Mesothelial cell of epicardium (in vitro differentiated cells): Measurements from ENCODE around the gene BIN1. TPM values are rescaled to one million over a fixed set of nuclear protein-coding genes. Genes with fewer than 3 reads are reported as not detected.
A peak's percentile ranks its signal among the peaks of the same experiment; 100 is the strongest.

Source experiments
- DNase-seq, 2 experiments: peaks; one replicate each; pipeline ENCODE4 v3.0.0; 2021; ENCODE audit warnings: low spot score in 2 of 2; ENCODE audit not compliant: unreplicated experiment in 2 of 2
- H3K27ac Mint-ChIP-seq: 2 replicates; pipeline ENCODE4 v1.8.0; 2021; ENCODE audit warnings: mixed read lengths
- H3K27me3 Mint-ChIP-seq: 2 replicates; pipeline ENCODE4 v1.8.0; 2021; ENCODE audit warnings: low read depth, mixed read lengths
- H3K36me3 Mint-ChIP-seq: 2 replicates; pipeline ENCODE4 v1.8.0; 2021; ENCODE audit warnings: mixed read lengths
- H3K4me1 Mint-ChIP-seq: 2 replicates; pipeline ENCODE4 v1.8.0; 2021; ENCODE audit warnings: mixed read lengths
- H3K4me3 Mint-ChIP-seq: 2 replicates; pipeline ENCODE4 v1.8.0; 2021; ENCODE audit warnings: mild to moderate bottlenecking, moderate library complexity, mixed read lengths
- H3K9me3 Mint-ChIP-seq: 2 replicates; pipeline ENCODE4 v1.8.0; 2021; ENCODE audit warnings: mixed read lengths
- total RNA-seq: library from RNA; stranded (reverse); gene quantifications from 3 replicates; pipeline ENCODE4 v1.2.1, GENCODE V29; 2021
- TF ChIP-seq, protein P1 (sequence below): fragments of 200-600 bp; sonication (generic); IDR thresholded peaks from one replicate; pipeline ENCODE4 v1.5.0; 2021; ENCODE audit warnings: antibody characterized with exemption; ENCODE audit not compliant: unreplicated experiment

BIN1 gene
- total RNA-seq, 1 donor from 2014 or later, result 45.7 TPM

DNA sequence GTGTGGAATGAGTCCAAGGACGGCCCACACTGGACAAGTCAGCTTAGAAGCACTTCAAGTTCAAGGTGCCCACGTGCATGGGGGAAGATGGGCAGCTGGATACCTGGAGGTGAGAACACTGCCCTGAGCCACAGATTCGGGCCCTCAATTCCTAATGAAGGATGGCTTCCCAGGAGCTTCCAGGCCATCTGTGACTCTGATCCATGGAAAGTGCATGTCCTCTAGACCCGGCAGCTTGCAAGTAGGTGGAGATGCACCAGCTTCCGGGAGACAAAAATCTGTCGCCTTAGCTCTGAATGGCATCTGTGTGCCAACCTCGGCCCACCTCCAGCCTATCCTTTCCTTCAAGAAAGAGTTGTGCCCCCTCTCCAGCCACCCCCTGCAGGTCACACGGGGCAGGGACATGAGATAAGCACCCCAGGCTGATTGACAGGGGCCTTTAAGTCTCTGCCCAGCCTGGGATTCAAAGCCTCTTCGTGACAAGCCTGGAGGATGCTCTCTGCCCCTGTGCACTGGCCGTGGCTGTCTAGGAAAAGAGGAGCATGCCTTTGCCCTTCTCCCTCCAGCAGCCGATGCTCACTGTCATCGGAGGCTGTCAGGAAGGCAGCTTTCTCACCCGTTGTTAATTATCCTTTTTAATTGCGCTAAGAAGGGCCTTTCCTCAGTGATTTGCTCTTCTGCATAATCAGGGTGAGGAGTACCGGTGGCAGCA, 65.5 kb downstream of the BIN1 start:
- no peak overlapping the region for H3K4me3 Mint-ChIP-seq
- no peaks in the 10 kb centered on the region for H3K27me3 Mint-ChIP-seq
- H3K4me1 Mint-ChIP-seq, result no peaks in the 10 kb centered on the region
- H3K27ac Mint-ChIP-seq, result no peak overlapping the region
- H3K36me3 Mint-ChIP-seq, result no peaks in the 10 kb centered on the region
- H3K9me3 Mint-ChIP-seq, result no peaks in the 10 kb centered on the region
- TF ChIP-seq, protein P1, sequence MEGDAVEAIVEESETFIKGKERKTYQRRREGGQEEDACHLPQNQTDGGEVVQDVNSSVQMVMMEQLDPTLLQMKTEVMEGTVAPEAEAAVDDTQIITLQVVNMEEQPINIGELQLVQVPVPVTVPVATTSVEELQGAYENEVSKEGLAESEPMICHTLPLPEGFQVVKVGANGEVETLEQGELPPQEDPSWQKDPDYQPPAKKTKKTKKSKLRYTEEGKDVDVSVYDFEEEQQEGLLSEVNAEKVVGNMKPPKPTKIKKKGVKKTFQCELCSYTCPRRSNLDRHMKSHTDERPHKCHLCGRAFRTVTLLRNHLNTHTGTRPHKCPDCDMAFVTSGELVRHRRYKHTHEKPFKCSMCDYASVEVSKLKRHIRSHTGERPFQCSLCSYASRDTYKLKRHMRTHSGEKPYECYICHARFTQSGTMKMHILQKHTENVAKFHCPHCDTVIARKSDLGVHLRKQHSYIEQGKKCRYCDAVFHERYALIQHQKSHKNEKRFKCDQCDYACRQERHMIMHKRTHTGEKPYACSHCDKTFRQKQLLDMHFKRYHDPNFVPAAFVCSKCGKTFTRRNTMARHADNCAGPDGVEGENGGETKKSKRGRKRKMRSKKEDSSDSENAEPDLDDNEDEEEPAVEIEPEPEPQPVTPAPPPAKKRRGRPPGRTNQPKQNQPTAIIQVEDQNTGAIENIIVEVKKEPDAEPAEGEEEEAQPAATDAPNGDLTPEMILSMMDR, result no peak
- DNase-seq, result no peak

DNA sequence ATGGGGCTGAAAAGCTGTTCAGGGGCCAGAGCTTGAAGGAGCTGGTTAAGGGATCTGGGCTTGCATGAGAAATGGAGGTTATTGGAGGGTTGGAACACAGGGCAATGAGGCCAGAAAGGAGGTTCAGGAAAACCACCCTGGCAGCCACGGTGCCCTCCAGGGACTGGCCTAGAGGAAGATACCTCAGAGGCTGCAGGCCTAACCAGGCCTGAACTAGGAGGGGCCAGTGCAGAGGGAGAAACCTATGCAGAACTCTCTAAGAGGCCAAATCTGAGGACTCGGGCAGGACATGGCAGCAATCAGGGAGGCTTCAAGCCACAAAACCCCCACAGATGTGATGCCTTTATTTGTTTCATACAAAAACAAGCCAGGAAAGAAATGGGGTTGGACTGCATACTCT, 66.8 kb downstream of the BIN1 start:
- Mint-ChIP-seq H3K27me3 (no peaks in the 10 kb centered on the region), H3K9me3 (no peaks in the 10 kb centered on the region), H3K4me3 (no peak overlapping the region), H3K36me3 (no peaks in the 10 kb centered on the region), H3K27ac (no peak overlapping the region), H3K4me1 (no peaks in the 10 kb centered on the region)
- TF ChIP-seq, protein P1, result no peak
- no peak for DNase-seq

DNA sequence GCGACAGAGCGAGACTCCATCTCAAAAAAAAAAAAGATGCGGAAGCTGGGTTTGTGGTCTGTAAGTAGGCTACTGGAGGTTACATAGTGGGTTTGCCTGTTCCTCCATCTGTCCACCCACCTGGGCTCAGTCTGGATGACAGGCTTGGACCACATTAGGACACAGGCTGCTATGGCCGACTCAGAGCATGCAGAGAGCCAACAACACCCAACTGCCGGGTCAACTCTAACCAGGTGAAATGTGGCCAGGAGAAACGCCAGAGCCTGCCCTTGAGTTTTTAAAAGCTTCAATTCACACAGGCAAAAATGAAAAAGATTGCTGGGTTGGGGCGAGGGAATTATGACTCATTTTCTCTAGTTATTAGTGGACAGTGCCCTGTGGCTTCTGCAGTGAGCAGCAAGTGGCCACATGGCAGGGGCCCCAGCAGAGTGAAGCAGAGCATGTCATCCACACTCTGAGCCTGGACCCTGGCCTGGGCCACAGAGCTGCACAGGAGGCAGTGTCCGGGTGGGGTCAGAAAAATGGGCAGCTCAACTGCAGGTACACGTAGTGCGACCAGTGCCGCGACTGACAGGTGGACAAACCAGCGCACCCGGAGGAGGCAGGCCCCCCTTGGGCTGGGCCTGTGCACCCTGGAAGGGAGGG, 67.4 kb downstream of the BIN1 start:
- Mint-ChIP-seq H3K36me3 (no peaks in the 10 kb centered on the region), H3K9me3 (no peaks in the 10 kb centered on the region)

DNA sequence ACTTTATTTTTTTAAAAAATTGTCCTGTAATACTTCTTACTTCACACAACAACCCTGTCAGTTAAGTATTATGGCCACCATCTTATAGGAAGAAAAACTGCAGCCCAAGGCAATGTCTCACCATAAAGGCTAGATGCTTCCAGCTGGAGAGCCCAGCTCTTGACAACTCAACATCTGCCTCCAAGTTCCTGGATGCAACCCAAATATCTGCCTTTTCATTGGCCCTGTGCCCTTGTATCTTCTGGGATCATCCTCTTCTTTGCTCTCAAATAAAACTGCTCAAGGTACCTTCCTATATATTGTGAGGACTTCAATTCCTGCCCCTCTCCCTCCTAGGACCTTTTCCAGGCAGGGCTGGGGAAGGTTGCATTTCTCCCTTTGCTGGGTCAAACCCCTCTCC, 69.5 kb downstream of the BIN1 start:
- Mint-ChIP-seq H3K4me1 (peaks cover 4% of the 10 kb centered on the region), H3K36me3 (no peaks in the 10 kb centered on the region), H3K4me3 (no peak overlapping the region), H3K9me3 (no peaks in the 10 kb centered on the region), H3K27me3 (no peaks in the 10 kb centered on the region), H3K27ac (no peak overlapping the region)
- DNase-seq, result no peak
- TF ChIP-seq, protein P1, result no peak

More for the DNA sequence above, 67.4 kb downstream of the BIN1 start:
- Mint-ChIP-seq H3K4me1 (peaks cover 4% of the 10 kb centered on the region), H3K27me3 (no peaks in the 10 kb centered on the region), H3K27ac (no peak overlapping the region), H3K4me3 (no peak overlapping the region)
- TF ChIP-seq, protein P1, result no peak
- peak in 1 of 2 experiments; percentile 35 for DNase-seq

DNA sequence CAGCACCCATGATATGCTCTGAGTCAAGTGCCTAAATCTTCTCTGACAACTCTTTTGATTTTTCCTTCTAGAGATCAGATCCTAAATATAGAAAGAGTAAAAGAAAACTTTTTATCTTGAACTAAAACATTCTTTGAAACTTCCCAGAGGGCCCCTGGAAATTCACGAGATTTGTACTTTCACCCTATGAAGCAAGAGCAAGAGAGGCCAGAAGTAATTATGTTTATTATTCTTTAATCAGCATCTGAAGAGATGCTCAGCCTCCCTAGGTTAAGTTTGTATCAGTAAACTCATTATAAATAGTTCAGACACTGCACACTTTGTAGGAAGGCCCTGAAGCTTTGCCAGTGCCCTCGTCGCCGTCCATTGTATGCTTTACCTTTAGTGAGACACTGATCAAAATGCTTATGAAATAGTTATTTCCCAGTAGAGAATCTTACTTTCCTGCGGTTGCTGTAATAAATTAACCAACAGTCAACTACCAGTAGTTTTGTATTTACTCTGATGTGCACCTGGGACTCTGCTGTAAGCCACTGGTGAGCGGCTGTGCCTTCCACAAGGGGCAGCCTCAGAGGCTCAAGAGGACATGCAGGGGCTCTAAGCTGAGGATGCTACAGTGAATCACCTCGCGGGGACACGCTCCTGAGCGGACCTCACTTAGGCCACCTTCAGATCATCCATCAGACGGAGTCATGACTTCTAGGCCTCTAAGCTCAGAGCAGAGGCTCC, 71.9 kb downstream of the BIN1 start:
- H3K27me3 Mint-ChIP-seq, result peaks cover under 1% of the 10 kb centered on the region
- no peaks in the 10 kb centered on the region for H3K36me3 Mint-ChIP-seq
- peaks cover 4% of the 10 kb centered on the region for H3K4me1 Mint-ChIP-seq
- TF ChIP-seq, protein P1, result no peak
- no peak for DNase-seq
- peak overlapping the region; percentile 68 for H3K27ac Mint-ChIP-seq
- H3K9me3 Mint-ChIP-seq, result no peaks in the 10 kb centered on the region
- H3K4me3 Mint-ChIP-seq, result no peak overlapping the region
